GM21390 (cell line): Measurements from ENCODE around the gene RPS5.
"Not testable (repeated sequence)": the region's sequence is repeated elsewhere in the genome, so short reads cannot be mapped to it uniquely, and the experiment has no call there.

ENCODE experiments used
- ATAC-seq: cut with Tn5 transposase; IDR thresholded peaks from one replicate; pipeline ENCODE4 v1.9.1; 2021; ENCODE audit not compliant: unreplicated experiment

Gene RPS5

GRCh38 chr19:58386576-58387337 is at the start of gene RPS5:
TSS of gene RPS5 (plus strand) at chr19:58387269. CDS start at chr19:58388138, 869 bp downstream.
- peak; percentile 89 for ATAC-seq

- no peak for ATAC-seq
These were observed 48.7 kb upstream of the RPS5 start for GRCh38 chr19:58338336-58338735.

GRCh38 chr19:58338825-58339558 is 48.1 kb upstream of the RPS5 start:
- ATAC-seq = no peak

- ATAC-seq = no peak
These were observed 41.5 kb upstream of the RPS5 start for GRCh38 chr19:58345558-58345957.

GRCh38 chr19:58346961-58347929 is 39.8 kb upstream of the RPS5 start:
- ATAC-seq = peak; percentile 87

GRCh38 chr19:58348080-58348479 is 39.0 kb upstream of the RPS5 start:
- not testable (repeated sequence) for ATAC-seq

DNA sequence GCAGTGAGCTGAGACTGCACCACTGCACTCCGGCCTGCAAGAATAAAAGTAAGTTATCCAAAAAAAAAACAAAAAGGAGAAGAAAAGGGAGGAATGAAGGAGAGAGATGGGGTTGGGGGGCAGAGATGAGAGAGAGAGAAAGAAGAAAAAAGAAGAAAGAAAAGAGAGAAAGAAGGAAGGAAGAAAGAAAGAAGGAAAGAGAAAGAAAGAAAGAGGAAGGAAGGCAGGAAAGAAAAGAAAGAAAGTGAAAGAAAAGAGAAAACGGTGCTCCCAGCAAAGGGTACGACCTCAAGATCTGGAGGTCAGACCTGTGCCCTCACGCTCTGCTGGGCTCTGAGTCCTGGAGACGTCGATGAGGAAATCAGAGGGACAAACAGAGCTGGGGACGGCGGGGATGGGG is 37.5 kb upstream of the RPS5 start:
- ATAC-seq = no peak

DNA sequence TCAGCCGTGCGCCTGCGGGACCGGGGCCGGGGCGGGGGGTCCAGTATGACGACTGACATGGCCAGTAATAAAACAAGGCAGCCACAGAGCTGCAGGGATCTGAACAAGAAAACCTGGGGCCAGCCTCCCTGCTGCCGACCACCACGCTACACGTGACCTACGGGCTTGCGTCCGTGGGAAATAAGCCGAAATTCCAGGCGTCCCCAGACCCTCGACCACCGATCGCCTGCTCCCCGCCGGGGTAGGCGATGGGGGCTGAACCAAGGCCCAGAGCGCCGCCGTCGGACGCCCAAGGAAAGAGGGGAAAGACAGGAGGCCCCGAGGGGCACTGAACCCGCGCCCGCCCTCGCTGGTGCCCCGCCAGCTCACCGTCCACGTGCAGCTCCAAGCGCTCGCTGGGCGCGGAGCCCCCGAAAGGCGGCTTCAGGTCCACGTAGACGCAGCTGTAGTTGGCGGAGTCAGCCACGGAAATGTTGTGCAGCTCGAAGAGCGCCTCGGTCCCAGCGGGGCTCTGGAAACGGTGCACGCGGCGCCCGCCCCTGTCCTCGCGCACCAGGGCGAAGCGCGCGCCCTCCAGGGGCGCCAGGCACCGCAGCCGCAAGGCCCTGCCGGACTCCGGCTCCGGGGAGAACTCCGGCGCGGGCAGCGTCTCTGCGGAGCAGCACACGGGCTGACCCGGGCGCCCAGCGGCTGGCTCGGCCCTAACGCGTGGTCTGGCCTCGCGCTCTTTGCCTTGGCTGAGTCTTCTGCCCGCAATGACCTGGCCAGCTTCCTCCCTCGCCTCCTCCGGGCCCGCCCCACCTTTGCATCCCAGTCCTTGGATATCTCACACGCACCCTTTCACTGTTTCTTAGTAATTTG is 36.8 kb upstream of the RPS5 start:
- ATAC-seq = no peak

GRCh38 chr19:58350871-58351557 is 36.1 kb upstream of the RPS5 start:
- ATAC-seq = no peak

- ATAC-seq = no peak
These were observed 35.6 kb upstream of the RPS5 start for GRCh38 chr19:58351558-58351878.

GRCh38 chr19:58351990-58352755 is 34.9 kb upstream of the RPS5 start:
- no peak for ATAC-seq

DNA sequence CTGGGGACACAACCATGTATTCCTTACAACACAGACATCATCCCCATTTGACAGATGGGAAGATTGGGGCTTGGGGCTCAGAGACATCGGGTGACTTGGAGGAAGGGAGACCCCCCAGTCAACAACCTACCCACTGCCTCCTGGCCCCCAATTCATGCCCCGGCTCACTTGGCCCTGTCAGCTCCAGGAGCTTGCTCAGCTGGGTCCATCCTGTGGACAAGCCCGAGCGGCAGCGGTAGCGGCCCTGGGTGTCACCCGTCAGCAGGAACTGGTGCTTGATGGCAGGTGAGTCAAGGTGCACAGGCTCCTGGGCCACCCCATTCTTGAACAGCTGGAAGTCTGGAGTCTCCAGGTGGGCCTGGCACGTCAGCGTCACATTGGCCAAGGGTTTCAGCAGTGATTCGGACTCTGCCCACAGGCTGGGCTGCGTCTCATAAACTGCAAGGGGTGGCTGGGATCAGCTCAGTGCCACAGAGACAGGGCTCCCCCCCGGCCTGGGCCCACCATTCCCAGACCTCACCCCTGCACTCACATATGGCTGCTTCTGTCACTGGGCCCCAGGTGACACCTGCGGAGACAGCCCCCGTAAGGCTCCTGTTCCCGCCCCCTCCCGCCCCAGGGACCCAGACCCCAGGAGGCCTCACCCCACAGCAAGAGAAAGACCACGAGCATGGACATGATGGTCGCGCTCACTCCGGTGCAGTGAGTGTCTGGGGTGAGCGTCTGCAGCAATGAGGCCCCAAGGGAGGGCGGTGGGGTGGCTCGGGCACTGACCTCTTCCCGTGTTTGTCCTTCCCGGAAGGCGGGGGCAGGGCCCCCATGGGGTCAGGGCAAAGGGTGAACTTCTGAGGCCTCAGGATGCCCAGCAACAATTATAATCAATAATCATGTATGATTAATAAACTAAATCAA is 34.1 kb upstream of the RPS5 start, which contains the start of gene A1BG:
Gene A1BG (minus strand): TSS at position 733 of the 912 bp plus-strand sequence. CDS start 55 bp downstream, at position 678.
- ATAC-seq = no peak

- ATAC-seq = no peak
These were observed 33.2 kb upstream of the RPS5 start for GRCh38 chr19:58353717-58354477.

- no peak for ATAC-seq
These were observed 32.5 kb upstream of the RPS5 start for GRCh38 chr19:58354478-58355030.

- ATAC-seq = no peak
These were observed 31.8 kb upstream of the RPS5 start for GRCh38 chr19:58355215-58355796.
